Stimulated activated CD4-positive, alpha-beta T cell treated with anti-CD3 and anti-CD28 coated beads, TNF-alpha, amount 100 ng/mL, for 4 hours (primary cell): Measurements from ENCODE around the gene METTL13.

Experiments used
- DNase-seq, 3 experiments: peaks; one replicate each; pipeline ENCODE4 v3.0.0-alpha.2; 2020; ENCODE audit warnings: low read depth in 3 of 3

Gene METTL13

GRCh38 chr1:171781176-171781875 is at the start of gene METTL13:
Gene METTL13 (plus strand): TSS chr1:171781660. CDS start chr1:171781968, 308 bp downstream.
- peak; percentile 94 to 98 (median 97) for DNase-seq

GRCh38 chr1:171736196-171736595 is 45.3 kb upstream of the METTL13 start:
- no peak for DNase-seq

GRCh38 chr1:171738911-171739310 is 42.5 kb upstream of the METTL13 start:
- DNase-seq = no peak

- DNase-seq = no peak
Observed at GRCh38 chr1:171739656-171740055, 41.8 kb upstream of the METTL13 start.

- DNase-seq = no peak
Observed at GRCh38 chr1:171740356-171740863, 41.0 kb upstream of the METTL13 start.

- peak in 2 of 3 experiments; percentile 11 to 13 for DNase-seq
Observed at GRCh38 chr1:171740987-171741871, 40.2 kb upstream of the METTL13 start.

GRCh38 chr1:171741872-171742576 is 39.4 kb upstream of the METTL13 start, which contains the start of gene VAMP4:
Gene VAMP4 (minus strand): TSS chr1:171742065. CDS start chr1:171738414, 3,651 bp downstream.
- DNase-seq = peak; percentile 76 to 79 (median 79)

GRCh38 chr1:171742577-171742922 is 38.9 kb upstream of the METTL13 start:
- DNase-seq = peak in 2 of 3 experiments; percentile 7 to 8

GRCh38 chr1:171743081-171743870 is 38.2 kb upstream of the METTL13 start:
- DNase-seq = no peak

- DNase-seq = no peak
Observed at GRCh38 chr1:171744986-171745385, 36.5 kb upstream of the METTL13 start.

- DNase-seq = no peak
Observed at GRCh38 chr1:171748651-171749050, 32.8 kb upstream of the METTL13 start.

- DNase-seq = no peak
Observed at GRCh38 chr1:171751221-171751620, 30.2 kb upstream of the METTL13 start.

- no peak for DNase-seq
Observed at GRCh38 chr1:171753182-171753581, 28.3 kb upstream of the METTL13 start.

- no peak for DNase-seq
Observed at GRCh38 chr1:171753685-171754352, 27.6 kb upstream of the METTL13 start.

- no peak for DNase-seq
Observed at GRCh38 chr1:171754353-171754705, 27.1 kb upstream of the METTL13 start.

- no peak for DNase-seq
Observed at GRCh38 chr1:171754971-171755370, 26.5 kb upstream of the METTL13 start.

- DNase-seq = no peak
Observed at GRCh38 chr1:171756856-171757255, 24.6 kb upstream of the METTL13 start.

GRCh38 chr1:171758011-171758410 is 23.4 kb upstream of the METTL13 start:
- DNase-seq = no peak

- DNase-seq = no peak
Observed at GRCh38 chr1:171762143-171762563, 19.3 kb upstream of the METTL13 start.

- DNase-seq = no peak
Observed at GRCh38 chr1:171763764-171764163, 17.7 kb upstream of the METTL13 start.

GRCh38 chr1:171769171-171769570 is 12.3 kb upstream of the METTL13 start:
- no peak for DNase-seq
